Right atrium auricular region (tissue), 2 donors: ENCODE data around the gene GRB10. TPM values are rescaled to one million over a fixed set of nuclear protein-coding genes. Genes with fewer than 3 reads are reported as not detected.

Source experiments
- DNase-seq: peaks from one replicate; pipeline ENCODE4 v3.0.0-alpha.2; 2019; ENCODE audit warnings: low spot score
- H3K27ac ChIP-seq, 2 donors: fragments of 200-600 bp; sonication (generic); 1 replicate in 1 of 2; 2 replicates in 1 of 2; pipeline ENCODE4 v1.5.1; 2016 to 2019
- H3K27me3 ChIP-seq, 2 donors: fragments of 200-600 bp; sonication (generic); one replicate each; pipeline versions ENCODE4 v1.5.1 to v1.6.0; 2017 to 2019
- H3K36me3 ChIP-seq: fragments of 200-600 bp; sonication (generic); one replicate; pipeline ENCODE4 v1.5.1; 2016
- H3K4me1 ChIP-seq, 2 donors: fragments of 200-600 bp; sonication (generic); one replicate each; pipeline versions ENCODE4 v1.5.1 to v1.6.0; 2017 to 2019
- H3K4me3 ChIP-seq, 2 donors: fragments of 200-600 bp; sonication (generic); 1 replicate in 1 of 2; 2 replicates in 1 of 2; pipeline ENCODE4 v1.5.1; 2017 to 2019; ENCODE audit warnings: mild to moderate bottlenecking in 1 of 2, moderate library complexity in 1 of 2
- H3K9me3 ChIP-seq, 2 donors: fragments of 200-600 bp; sonication (generic); one replicate each; pipeline ENCODE4 v1.5.1; 2019
- CTCF ChIP-seq, 2 donors: fragments of 200-600 bp; sonication (generic); IDR thresholded peaks; one replicate each; pipeline ENCODE4 v1.5.1; 2019; ENCODE audit warnings: antibody characterized with exemption in 2 of 2
- total RNA-seq, 2 donors: library from RNA; depleted of rRNA; stranded (reverse); fragments of >200 nt; gene quantifications; one replicate each; pipeline ENCODE4 v1.1.0, GENCODE V29; 2016

GRB10 gene
- total RNA-seq, 2 donors from 2014 or later: 36.5 to 39.0 TPM

GRCh38 chr7:50745835-50746234 is 36.9 kb downstream of the GRB10 start:
- Histone ChIP-seq H3K9me3 (no peaks in the 10 kb centered on the region), H3K36me3 (peaks cover 13% of the 10 kb centered on the region), H3K27me3 (no peaks in the 10 kb centered on the region), H3K4me3 (no peak overlapping the region), H3K4me1 (peaks cover 0 to 16% of the 10 kb centered on the region in 2 donors), H3K27ac (no peak overlapping the region)
- no peak for DNase-seq
- no peak for TF ChIP-seq CTCF (IDR thresholded peaks at IDR 0.05)

- TF ChIP-seq CTCF (IDR thresholded peaks at IDR 0.05): no peak
- Histone ChIP-seq H3K9me3 (no peaks in the 10 kb centered on the region), H3K4me1 (peaks cover 0 to 21% of the 10 kb centered on the region in 2 donors), H3K36me3 (peaks cover 13% of the 10 kb centered on the region), H3K27ac (no peak overlapping the region), H3K4me3 (no peak overlapping the region), H3K27me3 (no peaks in the 10 kb centered on the region)
- DNase-seq: no peak
Measured at GRCh38 chr7:50745336-50745735, 37.4 kb downstream of the GRB10 start.

DNA sequence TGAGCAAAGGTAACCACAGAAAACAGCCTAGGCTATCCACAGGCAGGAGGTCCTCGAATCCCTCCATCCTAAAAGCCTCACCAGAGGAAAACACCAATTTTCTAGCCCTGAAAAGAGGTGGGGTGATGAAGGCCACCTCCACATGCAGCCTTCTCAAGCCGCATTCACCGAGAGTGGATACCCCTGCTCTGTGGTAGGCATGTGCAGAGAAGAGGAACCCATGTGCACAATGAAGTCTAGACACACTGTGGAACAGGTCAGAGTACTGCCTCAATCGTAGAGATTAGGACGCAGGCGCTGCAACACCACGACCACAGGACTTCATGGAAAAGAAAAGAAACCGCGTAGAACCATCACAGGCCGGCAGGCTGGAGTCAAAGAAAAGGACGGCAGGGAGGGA is 38.8 kb downstream of the GRB10 start:
- Histone ChIP-seq H3K27me3 (no peaks in the 10 kb centered on the region), H3K27ac (no peak overlapping the region), H3K36me3 (peaks cover 13% of the 10 kb centered on the region), H3K9me3 (no peaks in the 10 kb centered on the region), H3K4me3 (no peak overlapping the region), H3K4me1 (peaks cover 0 to 34% of the 10 kb centered on the region in 2 donors)
- TF ChIP-seq CTCF (IDR thresholded peaks at IDR 0.05): no peak
- no peak for DNase-seq

DNA sequence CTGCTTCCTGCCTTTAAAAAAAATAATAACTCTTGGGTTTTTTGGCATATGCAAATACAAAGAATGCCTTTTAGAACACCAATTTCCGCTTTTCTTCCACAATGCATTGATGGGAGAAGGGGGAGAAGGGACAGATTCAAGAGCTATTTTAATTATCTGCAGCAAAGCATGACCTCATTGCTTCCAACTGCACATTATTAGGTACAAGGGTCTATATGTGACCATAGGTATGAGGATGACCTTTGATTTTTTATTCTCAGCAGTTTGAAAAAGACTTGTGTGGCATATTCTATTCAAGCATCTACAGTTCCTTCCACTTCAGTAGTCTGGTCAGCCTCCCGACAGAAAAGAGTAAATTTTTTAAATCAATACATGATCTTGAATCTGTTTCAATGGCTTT is 39.7 kb downstream of the GRB10 start:
- no peak for DNase-seq
- Histone ChIP-seq H3K9me3 (no peaks in the 10 kb centered on the region), H3K4me3 (no peak overlapping the region), H3K4me1 (peaks cover 0 to 34% of the 10 kb centered on the region in 2 donors), H3K27ac (no peak overlapping the region), H3K36me3 (peaks cover 7% of the 10 kb centered on the region), H3K27me3 (no peaks in the 10 kb centered on the region)
- no peak for TF ChIP-seq CTCF (IDR thresholded peaks at IDR 0.05)

DNA sequence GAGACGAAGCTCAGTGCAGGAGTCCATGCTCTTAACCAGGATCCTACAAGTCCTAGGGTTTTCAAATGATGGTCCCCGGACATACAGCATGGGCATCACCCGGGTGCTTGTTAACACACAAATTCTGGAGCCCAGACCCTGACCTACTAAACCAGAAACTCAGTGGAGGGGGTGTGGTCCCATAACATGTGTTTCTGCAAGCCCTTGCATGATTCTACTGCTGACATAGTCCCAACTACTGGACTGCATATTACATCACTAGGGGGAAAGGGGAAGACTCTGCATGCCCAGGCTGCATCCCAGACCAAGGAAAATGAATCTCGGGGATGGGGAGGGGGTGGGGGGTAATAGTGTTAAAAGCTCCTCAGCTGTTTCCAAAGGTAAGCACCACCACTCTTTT is 40.3 kb downstream of the GRB10 start:
- TF ChIP-seq CTCF (IDR thresholded peaks at IDR 0.05): no peak
- peaks cover under 1% of the 10 kb centered on the region for H3K36me3 ChIP-seq
- H3K27me3 ChIP-seq: no peaks in the 10 kb centered on the region
- no peaks in the 10 kb centered on the region for H3K9me3 ChIP-seq
- peaks cover 0 to 34% of the 10 kb centered on the region in 2 donors for H3K4me1 ChIP-seq
- H3K27ac ChIP-seq: no peak overlapping the region
- DNase-seq: no peak
- H3K4me3 ChIP-seq: no peak overlapping the region

- Histone ChIP-seq H3K36me3 (no peaks in the 10 kb centered on the region), H3K9me3 (no peaks in the 10 kb centered on the region), H3K4me1 (peaks cover 0 to 19% of the 10 kb centered on the region in 2 donors), H3K27me3 (no peaks in the 10 kb centered on the region), H3K27ac (peak overlapping the region; percentile 38 to 44), H3K4me3 (no peak overlapping the region)
- TF ChIP-seq CTCF (IDR thresholded peaks at IDR 0.05): no peak
- no peak for DNase-seq
Measured at GRCh38 chr7:50739744-50740435, 42.8 kb downstream of the GRB10 start.
